GM18868 (cell line): Measurements from ENCODE around the gene PPOX.

Source experiments
- ATAC-seq: cut with Tn5 transposase; IDR thresholded peaks from one replicate; pipeline ENCODE4 v1.9.1; 2021; ENCODE audit warnings: mild to moderate bottlenecking, moderate library complexity; ENCODE audit not compliant: unreplicated experiment

The PPOX gene

GRCh38 chr1:161174911-161175310 is 8.7 kb downstream of the PPOX start:
- ATAC-seq: no peak

- no peak for ATAC-seq
Observed at GRCh38 chr1:161175771-161176453, 9.7 kb downstream of the PPOX start.

- ATAC-seq: no peak
Observed at GRCh38 chr1:161176468-161177111, 10.4 kb downstream of the PPOX start.

- peak; percentile 89 for ATAC-seq
Observed at GRCh38 chr1:161177112-161177935, 11.1 kb downstream of the PPOX start, which contains the start of gene B4GALT3. Gene B4GALT3 (minus strand): TSS chr1:161177507. CDS start chr1:161176060, 1,447 bp downstream.

GRCh38 chr1:161177936-161178244 is 11.7 kb downstream of the PPOX start:
- ATAC-seq: no peak

- ATAC-seq: no peak
Observed at GRCh38 chr1:161179698-161180097, 13.5 kb downstream of the PPOX start.

GRCh38 chr1:161180639-161181038 is 14.4 kb downstream of the PPOX start:
- no peak for ATAC-seq

- peak; percentile 31 for ATAC-seq
Observed at GRCh38 chr1:161182214-161182613, 16.0 kb downstream of the PPOX start.

GRCh38 chr1:161185282-161185682 is 19.1 kb downstream of the PPOX start:
- peak; percentile 64 for ATAC-seq

GRCh38 chr1:161185732-161186311 is 19.6 kb downstream of the PPOX start:
- peak; percentile 31 for ATAC-seq

- ATAC-seq: no peak
Observed at GRCh38 chr1:161187311-161187710, 21.1 kb downstream of the PPOX start.

GRCh38 chr1:161188381-161188780 is 22.2 kb downstream of the PPOX start:
- no peak for ATAC-seq

- no peak for ATAC-seq
Observed at GRCh38 chr1:161189036-161189435, 22.8 kb downstream of the PPOX start.

- no peak for ATAC-seq
Observed at GRCh38 chr1:161190962-161191521, 24.8 kb downstream of the PPOX start.

GRCh38 chr1:161191971-161192370 is 25.7 kb downstream of the PPOX start:
- ATAC-seq: no peak

GRCh38 chr1:161192476-161193465 is 26.5 kb downstream of the PPOX start:
- peak; percentile 68 for ATAC-seq

- ATAC-seq: no peak
Observed at GRCh38 chr1:161193561-161194235, 27.5 kb downstream of the PPOX start.

- ATAC-seq: no peak
Observed at GRCh38 chr1:161195171-161195570, 28.9 kb downstream of the PPOX start.

- no peak for ATAC-seq
Observed at GRCh38 chr1:161196111-161196510, 29.9 kb downstream of the PPOX start.
